ENCODE measurements around the gene GGACT. TPM values are rescaled to one million over a fixed set of nuclear protein-coding genes. Genes with fewer than 3 reads are reported as not detected.

GGACT gene
- total RNA-seq, 1 donor from 2014 or later: 3.1 TPM

Other genes starting within 250 kb of the GGACT start
- gene TMTC4, start 86.0 kb upstream of the GGACT start, total RNA-seq: 31.3 TPM